ENCODE measurements around the gene CARNS1.
A peak's percentile ranks its signal among the peaks of the same experiment; 100 is the strongest.

CARNS1 gene

DNA sequence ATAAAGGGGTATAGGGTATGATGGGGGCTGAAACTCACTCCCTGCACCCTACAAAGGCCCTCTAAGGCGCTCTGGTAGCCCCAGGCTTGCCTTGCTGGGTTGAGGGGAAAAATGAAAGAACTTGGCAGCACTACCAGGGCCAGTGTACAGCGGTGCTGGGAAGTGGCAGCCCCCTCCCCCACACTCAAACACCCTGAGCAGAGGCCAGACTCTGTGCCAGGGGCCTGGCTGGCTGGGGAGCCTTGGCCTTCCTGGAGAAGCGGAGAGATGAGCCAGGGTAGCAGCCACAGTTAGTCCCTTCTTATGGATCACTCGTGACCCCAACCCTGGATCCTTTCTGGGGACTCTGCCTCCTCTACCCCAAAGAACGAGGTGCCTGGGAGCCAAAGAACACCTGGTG lies 50.9 kb downstream of the CARNS1 start:
- TF ChIP-seq, protein P1, sequence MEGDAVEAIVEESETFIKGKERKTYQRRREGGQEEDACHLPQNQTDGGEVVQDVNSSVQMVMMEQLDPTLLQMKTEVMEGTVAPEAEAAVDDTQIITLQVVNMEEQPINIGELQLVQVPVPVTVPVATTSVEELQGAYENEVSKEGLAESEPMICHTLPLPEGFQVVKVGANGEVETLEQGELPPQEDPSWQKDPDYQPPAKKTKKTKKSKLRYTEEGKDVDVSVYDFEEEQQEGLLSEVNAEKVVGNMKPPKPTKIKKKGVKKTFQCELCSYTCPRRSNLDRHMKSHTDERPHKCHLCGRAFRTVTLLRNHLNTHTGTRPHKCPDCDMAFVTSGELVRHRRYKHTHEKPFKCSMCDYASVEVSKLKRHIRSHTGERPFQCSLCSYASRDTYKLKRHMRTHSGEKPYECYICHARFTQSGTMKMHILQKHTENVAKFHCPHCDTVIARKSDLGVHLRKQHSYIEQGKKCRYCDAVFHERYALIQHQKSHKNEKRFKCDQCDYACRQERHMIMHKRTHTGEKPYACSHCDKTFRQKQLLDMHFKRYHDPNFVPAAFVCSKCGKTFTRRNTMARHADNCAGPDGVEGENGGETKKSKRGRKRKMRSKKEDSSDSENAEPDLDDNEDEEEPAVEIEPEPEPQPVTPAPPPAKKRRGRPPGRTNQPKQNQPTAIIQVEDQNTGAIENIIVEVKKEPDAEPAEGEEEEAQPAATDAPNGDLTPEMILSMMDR (IDR thresholded peaks at IDR 0.05; ENCODE audit: insufficient read depth, missing control alignments): no peak
- DNase-seq (ENCODE audit: insufficient read length, low spot score): no peak
- no peak for FAIRE-seq

GRCh38 chr11:67466962-67467771 lies 51.7 kb downstream of the CARNS1 start:
- no peak for DNase-seq (ENCODE audit: insufficient read length, low spot score)
- no peak for FAIRE-seq

GRCh38 chr11:67468056-67468455 lies 52.6 kb downstream of the CARNS1 start:
- no peak for FAIRE-seq
- no peak for DNase-seq (ENCODE audit: insufficient read length, low spot score)
- TF ChIP-seq, protein P1 (IDR thresholded peaks at IDR 0.05; ENCODE audit: insufficient read depth, missing control alignments): no peak

More at GRCh38 chr11:67466962-67467771, 51.7 kb downstream of the CARNS1 start:
- TF ChIP-seq, protein P1 (IDR thresholded peaks at IDR 0.05; ENCODE audit: insufficient read depth, missing control alignments): no peak

DNA sequence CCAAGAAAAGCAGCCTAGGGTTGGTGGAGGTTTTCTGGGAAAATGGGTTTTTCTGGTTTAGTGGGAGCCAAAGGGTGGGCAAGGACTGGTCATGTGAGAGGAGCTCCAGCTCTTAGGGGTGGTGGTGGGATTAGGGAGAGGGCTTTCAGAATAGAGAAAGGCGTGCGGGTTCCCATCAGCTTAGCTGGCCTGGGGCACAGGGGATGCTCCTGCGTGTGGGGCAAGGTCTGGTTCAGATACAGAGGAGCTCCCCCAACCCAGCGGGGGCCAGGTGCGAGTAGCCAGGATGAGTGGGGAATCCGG lies 52.9 kb downstream of the CARNS1 start:
- FAIRE-seq (no peak), DNase-seq (ENCODE audit: insufficient read length, low spot score) (no peak)

GRCh38 chr11:67468759-67469507 lies 53.5 kb downstream of the CARNS1 start, which contains the start of gene TMEM134:
TMEM134 (minus strand) TSS chr11:67469251; CDS start chr11:67469192, 59 bp downstream.
- DNase-seq (ENCODE audit: insufficient read length, low spot score) (peak; percentile 87), FAIRE-seq (no peak)
- TF ChIP-seq, protein P1 (IDR thresholded peaks at IDR 0.05; ENCODE audit: insufficient read depth, missing control alignments): peak; percentile 47

More for the DNA sequence above, 52.9 kb downstream of the CARNS1 start:
- TF ChIP-seq, protein P1 (IDR thresholded peaks at IDR 0.05; ENCODE audit: insufficient read depth, missing control alignments): no peak

DNA sequence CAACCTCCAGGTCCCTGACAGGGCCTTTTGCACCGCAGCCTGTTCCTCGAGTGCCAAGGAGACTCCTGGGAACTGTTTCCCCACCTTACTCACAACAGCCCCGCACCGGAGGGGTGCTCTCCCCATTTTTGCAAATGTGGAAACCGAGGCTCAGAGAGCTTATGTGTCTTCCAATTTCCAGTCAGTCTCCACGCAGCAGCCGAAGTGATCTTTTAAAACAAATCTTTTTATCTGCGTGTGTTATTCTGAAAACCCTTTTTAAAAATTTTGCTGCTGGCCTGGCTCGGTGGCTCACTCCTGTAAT lies 54.0 kb downstream of the CARNS1 start:
- FAIRE-seq (no peak), DNase-seq (ENCODE audit: insufficient read length, low spot score) (no peak)
- TF ChIP-seq, protein P1 (IDR thresholded peaks at IDR 0.05; ENCODE audit: insufficient read depth, missing control alignments): no peak
